Adrenal gland (tissue), 5 donors: ENCODE measurements around the gene TEDC2.

Experiments used
- CTCF ChIP-seq, 6 experiments: fragments of 450-650 bp in 4 of 6; fragments of 200-600 bp in 2 of 6; sonication (generic) in 1 of 6; IDR thresholded peaks; 1 replicate in 5 of 6; 2 replicates in 1 of 6; pipeline versions ENCODE4 v1.5.1 to v1.8.0; 2016 to 2021; ENCODE audit warnings: antibody characterized with exemption in 6 of 6, mild to moderate bottlenecking in 2 of 6, moderate library complexity in 1 of 6
- POLR2A ChIP-seq, 2 donors: fragments of 450-650 bp; IDR thresholded peaks; one replicate each; pipeline ENCODE4 v1.6.1; 2017; ENCODE audit warnings: antibody characterized with exemption in 2 of 2, mild to moderate bottlenecking in 2 of 2, moderate library complexity in 1 of 2
- donor health status: DM: no; HTN: no; CAD: no.

DNA sequence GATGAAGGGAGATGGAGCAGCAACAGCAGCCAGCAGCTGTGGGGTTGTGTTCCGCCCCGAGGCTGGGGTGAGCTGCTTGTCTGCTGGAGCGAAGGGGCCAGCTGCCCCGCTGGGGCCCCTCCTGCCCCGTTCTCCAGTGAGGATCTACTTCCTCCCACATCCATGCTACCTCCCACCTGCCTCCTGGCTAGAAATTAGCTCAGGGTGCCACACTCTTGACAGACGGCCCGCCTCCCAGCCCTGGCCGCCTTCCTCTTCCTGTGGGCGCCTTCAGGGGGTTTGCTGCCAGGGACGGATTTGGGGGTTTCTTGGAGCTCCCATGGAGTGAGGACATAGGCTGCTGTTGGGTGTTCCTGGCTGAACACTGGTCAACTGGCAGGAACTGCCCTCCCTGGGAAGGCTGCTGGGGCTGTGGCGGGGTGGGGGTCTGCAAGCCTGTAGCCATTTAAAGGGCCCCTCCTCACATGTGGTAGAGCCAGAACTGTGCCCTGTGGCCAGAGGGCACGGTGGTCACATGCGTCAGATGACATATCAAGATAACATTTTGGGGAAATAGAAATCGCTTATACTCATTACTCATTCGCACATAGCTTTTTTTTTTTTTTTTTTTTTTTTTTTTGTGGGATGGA, 28.1 kb downstream of the TEDC2 start:
- no peak for TF ChIP-seq CTCF (IDR thresholded peaks at IDR 0.05)
- TF ChIP-seq POLR2A (IDR thresholded peaks at IDR 0.05) = no peak
